ENCODE measurements around the gene CDH23.

The CDH23 gene

DNA sequence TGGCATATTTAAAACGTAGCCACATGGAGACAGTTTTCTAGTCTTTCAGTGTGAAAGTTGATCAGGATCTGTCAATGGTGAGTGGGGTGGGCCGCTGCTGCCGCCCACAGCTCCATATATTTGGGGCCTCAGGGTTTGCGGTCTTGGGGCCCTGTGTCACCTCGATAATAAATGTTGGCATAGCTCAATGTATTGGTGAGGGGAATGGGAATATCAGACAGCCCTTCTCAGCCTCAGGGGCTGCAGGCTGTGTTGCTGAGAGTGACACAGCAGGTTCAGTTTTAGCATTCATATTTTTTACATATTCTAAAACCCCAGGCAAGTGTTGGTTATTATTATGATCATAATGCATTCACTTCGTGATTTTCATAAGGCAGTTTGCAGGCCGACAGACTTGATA, 5.3 kb downstream of the CDH23 start:
- no peak overlapping the region for H3K4me3 ChIP-seq

DNA sequence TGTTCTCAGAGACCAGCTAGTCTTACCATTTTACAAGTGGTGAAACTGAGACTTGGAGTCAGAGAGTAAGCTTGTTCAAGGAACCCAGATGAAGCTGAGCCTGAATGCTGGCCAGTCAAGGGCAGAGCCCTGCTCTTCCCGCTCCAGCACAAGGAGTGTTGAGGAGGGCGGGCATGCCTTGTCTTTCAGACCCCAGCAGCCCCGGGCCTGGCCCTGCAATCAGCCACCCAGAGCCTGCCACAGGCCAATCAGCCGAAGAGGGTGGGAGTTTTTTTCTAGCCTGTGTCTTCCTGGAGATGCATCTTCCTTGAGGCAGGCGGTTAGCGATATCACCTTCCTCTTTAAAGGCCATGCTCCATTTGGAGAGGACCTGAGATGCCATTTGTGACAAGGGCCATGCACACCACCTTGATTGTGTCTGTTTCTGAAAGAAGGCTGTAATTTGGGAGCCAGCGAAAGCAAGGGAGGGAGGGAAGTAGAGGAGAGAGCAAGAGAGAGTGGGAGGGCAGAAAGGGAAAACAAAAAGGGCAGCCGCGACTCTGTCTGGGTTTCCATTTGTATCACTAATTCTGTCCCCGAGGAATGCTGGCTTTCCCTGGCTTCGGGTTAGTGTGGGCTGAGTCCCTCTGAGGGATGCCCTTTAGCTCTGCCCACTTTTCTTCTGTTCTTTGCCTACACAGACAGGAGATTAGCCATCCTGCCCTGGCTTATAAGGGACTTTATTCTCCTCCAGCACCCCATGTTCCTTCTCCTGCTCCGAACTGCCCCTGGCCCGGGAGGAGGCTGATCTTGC, 8.0 kb downstream of the CDH23 start:
- H3K9me3 ChIP-seq = no peaks in the 10 kb centered on the region
- no peak for DNase-seq (ENCODE audit: low spot score in 2 of 2)
- H3K4me3 ChIP-seq = no peak overlapping the region
- in situ Hi-C loops (cut with MboI; ENCODE audit: low sequenced_read_pairs) = no loop called here
- no peaks in the 10 kb centered on the region for H3K4me1 ChIP-seq
- no peaks in the 10 kb centered on the region for H3K27me3 ChIP-seq (ENCODE audit: low read depth)
- no peaks in the 10 kb centered on the region for H3K36me3 ChIP-seq (replicated peaks)

More for the DNA sequence above, 5.3 kb downstream of the CDH23 start:
- DNase-seq (ENCODE audit: low spot score in 2 of 2) = no peak
- H3K36me3 ChIP-seq (replicated peaks) = no peaks in the 10 kb centered on the region
- no peaks in the 10 kb centered on the region for H3K9me3 ChIP-seq
- in situ Hi-C loops (cut with MboI; ENCODE audit: low sequenced_read_pairs) = no loop called here
- no peaks in the 10 kb centered on the region for H3K4me1 ChIP-seq
- H3K27me3 ChIP-seq (ENCODE audit: low read depth) = peaks cover 21% of the 10 kb centered on the region

DNA sequence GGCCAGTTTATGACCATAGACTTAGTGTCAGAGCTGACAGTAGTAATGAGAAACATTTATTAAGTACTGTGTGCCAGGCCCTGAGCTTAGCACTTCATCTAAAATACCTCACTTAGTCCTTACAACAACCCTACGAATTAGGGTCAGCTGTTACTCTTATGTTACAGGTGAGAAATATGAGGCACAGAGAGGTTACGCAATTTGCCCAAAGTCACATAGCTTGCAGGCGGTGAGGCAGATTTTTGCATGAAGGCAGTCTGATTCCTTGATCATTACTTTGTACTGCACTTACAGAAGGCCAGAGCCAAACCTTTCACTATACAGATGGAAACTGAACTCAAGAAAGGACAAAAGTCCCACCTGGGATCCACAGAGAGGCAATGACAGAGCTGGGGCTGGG, 10.2 kb downstream of the CDH23 start:
- Histone ChIP-seq H3K4me1 (no peaks in the 10 kb centered on the region), H3K36me3 (replicated peaks) (no peaks in the 10 kb centered on the region), H3K4me3 (no peak overlapping the region), H3K27me3 (ENCODE audit: low read depth) (no peaks in the 10 kb centered on the region), H3K9me3 (peaks cover 1% of the 10 kb centered on the region; the same call in 1 of the 2 replicates)
- in situ Hi-C loops (cut with MboI; ENCODE audit: low sequenced_read_pairs) = no loop called here
- DNase-seq (ENCODE audit: low spot score in 2 of 2) = no peak

DNA sequence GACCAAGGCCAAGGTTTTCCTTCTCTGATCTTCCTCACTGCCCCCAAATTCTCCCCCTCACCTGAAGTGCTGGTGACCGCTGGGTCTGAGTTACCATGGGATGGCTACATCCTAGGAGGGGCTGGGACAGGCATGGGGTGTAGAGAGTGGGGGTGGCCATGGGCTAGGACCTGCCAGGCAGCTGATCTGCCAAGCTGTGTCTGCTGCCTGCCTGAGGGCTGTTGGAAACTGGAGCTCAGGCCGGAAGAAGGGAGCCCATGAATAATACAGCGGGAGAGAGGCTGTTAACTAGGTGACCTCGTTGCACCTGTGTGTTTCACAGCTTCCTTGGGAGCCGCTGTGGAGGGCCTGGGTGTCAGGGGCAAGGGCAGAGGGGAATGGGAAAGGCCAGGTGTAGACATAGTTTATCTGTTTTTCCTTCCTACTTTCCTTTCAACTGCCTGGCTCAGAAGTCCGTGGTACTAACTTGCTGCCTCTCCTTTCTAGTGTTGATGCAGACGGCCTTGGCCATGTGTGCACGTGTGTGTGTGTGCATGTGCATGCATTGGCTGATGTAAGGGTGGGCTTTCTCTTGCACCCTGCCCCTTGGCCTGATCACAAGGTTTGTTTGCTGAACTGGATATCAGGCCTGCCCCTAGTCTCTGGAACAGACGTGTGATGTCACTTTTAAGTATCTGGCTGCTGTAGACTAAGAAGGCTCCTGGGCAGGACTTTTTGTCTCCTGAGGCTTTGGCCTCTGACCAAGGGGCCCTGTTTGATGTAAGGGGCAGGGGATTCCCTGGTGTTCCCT, 11.9 kb downstream of the CDH23 start:
- H3K27me3 ChIP-seq (ENCODE audit: low read depth) = no peaks in the 10 kb centered on the region

DNA sequence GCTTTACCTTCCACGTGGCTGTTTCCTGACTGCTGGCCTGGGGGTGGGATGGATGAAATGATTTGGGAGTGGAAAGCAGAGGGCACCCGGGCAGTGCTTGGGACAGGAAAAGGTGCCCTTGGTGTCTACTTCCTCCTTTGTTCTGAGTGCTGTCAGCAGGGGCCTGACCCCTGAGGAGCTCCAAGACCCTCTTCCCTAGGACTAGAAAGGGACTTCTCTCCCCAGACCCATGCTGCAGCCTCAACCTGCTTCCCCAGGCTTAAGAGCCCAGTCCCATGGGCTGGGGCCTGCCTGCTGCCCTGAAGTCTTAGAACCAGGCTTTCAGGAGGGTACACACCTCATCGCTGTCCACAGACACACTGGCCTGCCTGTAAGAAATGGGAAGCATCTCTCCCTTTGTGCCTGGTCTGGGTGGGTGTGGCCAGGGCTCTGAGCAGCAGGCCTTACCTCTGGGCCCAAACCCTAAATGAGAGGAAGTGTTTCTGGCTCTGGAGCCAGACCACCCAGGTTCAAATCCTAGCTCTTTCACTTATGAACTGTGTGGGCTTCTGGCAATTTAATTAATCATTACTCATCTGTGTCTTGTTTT, 12.9 kb downstream of the CDH23 start:
- peaks cover 5% of the 10 kb centered on the region; the same call in 1 of the 2 replicates for H3K9me3 ChIP-seq
- in situ Hi-C loops (cut with MboI; ENCODE audit: low sequenced_read_pairs) = no loop called here
- no peaks in the 10 kb centered on the region for H3K4me1 ChIP-seq
- DNase-seq (ENCODE audit: low spot score in 2 of 2) = no peak
- no peaks in the 10 kb centered on the region for H3K36me3 ChIP-seq (replicated peaks)
- H3K4me3 ChIP-seq = no peak overlapping the region
- H3K27me3 ChIP-seq (ENCODE audit: low read depth) = no peaks in the 10 kb centered on the region

More for the DNA sequence above, 11.9 kb downstream of the CDH23 start:
- no peaks in the 10 kb centered on the region for H3K4me1 ChIP-seq
- no peak for DNase-seq (ENCODE audit: low spot score in 2 of 2)
- H3K4me3 ChIP-seq = no peak overlapping the region
- no peaks in the 10 kb centered on the region for H3K36me3 ChIP-seq (replicated peaks)
- in situ Hi-C loops (cut with MboI; ENCODE audit: low sequenced_read_pairs) = no loop called here
- peaks cover 3% of the 10 kb centered on the region; the same call in 1 of the 2 replicates for H3K9me3 ChIP-seq

DNA sequence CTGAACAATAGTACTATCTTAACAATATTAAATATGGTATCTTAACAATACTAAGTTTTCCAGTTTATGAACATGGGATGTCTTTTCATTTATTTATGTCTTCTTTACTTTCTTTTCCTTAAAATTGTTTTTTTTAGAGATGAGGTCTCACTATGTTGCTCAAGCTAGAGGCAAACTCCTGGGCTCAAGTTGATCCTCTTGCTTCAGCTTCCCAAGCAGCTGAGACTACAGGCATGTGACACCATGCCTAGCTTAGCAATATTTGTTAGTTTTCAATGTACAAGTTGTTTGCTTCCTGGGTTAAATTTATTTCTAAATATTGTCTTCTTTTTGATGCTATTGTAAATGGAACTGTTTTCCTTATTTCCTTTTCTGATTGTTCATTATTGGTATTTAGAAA, 16.9 kb downstream of the CDH23 start:
- H3K27me3 ChIP-seq (ENCODE audit: low read depth) = no peaks in the 10 kb centered on the region
- no peak overlapping the region for H3K4me3 ChIP-seq
- no peak for DNase-seq (ENCODE audit: low spot score in 2 of 2)
- no peaks in the 10 kb centered on the region for H3K4me1 ChIP-seq
- H3K36me3 ChIP-seq (replicated peaks) = no peaks in the 10 kb centered on the region
- H3K9me3 ChIP-seq = peaks cover 5% of the 10 kb centered on the region; the same call in 1 of the 2 replicates
- in situ Hi-C loops (cut with MboI; ENCODE audit: low sequenced_read_pairs) = no loop called here

DNA sequence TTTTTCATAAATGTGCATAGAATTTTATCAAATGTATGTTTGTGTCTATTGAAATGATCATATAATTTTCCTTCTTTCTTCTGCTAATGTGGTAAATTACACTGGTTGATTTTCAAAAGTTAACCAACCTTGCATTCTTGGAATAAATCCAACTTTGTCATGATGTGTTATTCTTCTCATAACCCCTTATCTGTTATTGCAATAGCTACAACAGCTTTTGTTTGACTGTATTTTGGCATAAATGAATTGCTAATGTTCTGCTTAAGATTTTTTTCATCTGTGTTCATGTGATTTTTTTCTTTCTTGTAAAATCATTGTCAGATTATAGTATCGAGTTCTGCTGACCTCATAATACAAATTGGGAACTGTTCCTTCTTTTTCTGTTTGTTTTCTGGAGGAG, 17.6 kb downstream of the CDH23 start:
- Histone ChIP-seq H3K36me3 (replicated peaks) (no peaks in the 10 kb centered on the region), H3K27me3 (ENCODE audit: low read depth) (no peaks in the 10 kb centered on the region), H3K4me1 (no peaks in the 10 kb centered on the region), H3K9me3 (peaks cover 5% of the 10 kb centered on the region; the same call in 1 of the 2 replicates), H3K4me3 (no peak overlapping the region)
- no peak for DNase-seq (ENCODE audit: low spot score in 2 of 2)
- in situ Hi-C loops (cut with MboI; ENCODE audit: low sequenced_read_pairs) = no loop called here

DNA sequence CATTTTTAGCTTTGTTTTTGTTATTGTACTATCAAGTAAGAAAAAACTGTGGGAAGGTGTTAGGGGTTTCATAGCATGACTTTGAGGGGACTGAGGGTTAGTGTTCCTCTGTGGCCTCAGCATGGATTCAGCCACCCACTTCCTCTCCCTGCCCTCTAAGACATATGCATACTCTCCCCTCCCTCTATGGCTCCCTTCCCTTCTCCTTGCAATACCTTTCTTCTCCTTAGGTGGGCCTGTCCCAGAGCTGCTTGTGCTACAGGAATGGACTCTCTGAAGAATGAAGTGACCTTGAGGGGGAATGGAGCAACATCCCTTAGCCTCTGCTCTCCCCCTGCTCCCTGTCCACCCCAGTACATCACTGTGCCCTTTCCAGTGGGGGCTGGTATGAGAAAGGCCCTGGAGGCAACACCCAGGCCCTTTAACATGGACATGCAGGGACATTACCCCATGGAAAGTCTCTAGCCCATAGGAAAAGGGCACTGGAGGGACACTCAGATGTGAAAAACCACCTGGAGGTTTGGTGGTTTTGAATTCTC, 22.4 kb downstream of the CDH23 start:
- H3K27me3 ChIP-seq (ENCODE audit: low read depth) = no peaks in the 10 kb centered on the region
- in situ Hi-C loops (cut with MboI; ENCODE audit: low sequenced_read_pairs) = no loop called here

DNA sequence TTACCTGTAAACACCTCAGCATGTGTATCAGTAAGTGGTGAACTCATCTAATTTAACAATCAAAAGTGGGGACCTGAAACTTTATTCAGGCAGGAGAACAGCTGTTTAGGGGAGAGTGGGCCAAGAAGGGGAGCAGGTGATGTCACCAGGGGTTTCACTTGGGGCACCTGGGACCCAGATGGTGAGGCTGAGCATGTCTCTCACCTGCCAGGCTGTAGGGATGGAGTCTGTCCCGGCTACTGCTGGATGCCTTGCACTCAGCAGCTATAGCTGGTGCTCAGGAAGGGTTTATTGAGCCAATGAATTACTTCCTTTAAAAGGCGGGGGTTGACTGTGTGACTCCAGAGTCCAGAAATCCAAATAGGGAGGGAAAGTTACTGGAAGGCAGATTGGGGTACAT, 23.0 kb downstream of the CDH23 start:
- Histone ChIP-seq H3K27me3 (ENCODE audit: low read depth) (no peaks in the 10 kb centered on the region), H3K4me1 (no peaks in the 10 kb centered on the region), H3K9me3 (no peaks in the 10 kb centered on the region), H3K36me3 (replicated peaks) (no peaks in the 10 kb centered on the region), H3K4me3 (no peak overlapping the region)
- in situ Hi-C loops (cut with MboI; ENCODE audit: low sequenced_read_pairs) = no loop called here
- DNase-seq (ENCODE audit: low spot score in 2 of 2) = no peak

More for the DNA sequence above, 22.4 kb downstream of the CDH23 start:
- no peak for DNase-seq (ENCODE audit: low spot score in 2 of 2)
- Histone ChIP-seq H3K4me3 (no peak overlapping the region), H3K36me3 (replicated peaks) (no peaks in the 10 kb centered on the region), H3K4me1 (no peaks in the 10 kb centered on the region), H3K9me3 (0 out of 2 replicates have a peak, but pooled peaks cover 2% of the 10 kb centered on the region)

DNA sequence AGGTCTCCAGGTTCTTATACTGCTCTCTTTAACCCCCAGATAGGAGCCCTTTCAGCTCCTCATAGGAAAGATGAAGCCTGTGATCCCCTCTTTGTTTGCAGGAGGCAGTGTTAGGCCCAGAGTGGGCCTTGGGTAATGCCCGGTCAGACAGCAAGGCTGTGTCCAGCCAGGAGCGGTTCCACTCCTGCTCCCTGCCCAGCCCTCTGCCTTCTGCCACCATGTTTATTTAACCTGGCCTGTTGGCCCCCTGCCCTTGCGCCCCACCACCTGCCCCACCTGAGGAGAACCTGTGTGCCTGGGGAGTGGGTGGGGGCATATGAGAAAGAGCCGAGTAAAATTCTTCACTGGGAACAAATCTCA, 24.3 kb downstream of the CDH23 start:
- Histone ChIP-seq H3K4me3 (no peak overlapping the region), H3K9me3 (no peaks in the 10 kb centered on the region), H3K27me3 (ENCODE audit: low read depth) (no peaks in the 10 kb centered on the region), H3K4me1 (no peaks in the 10 kb centered on the region), H3K36me3 (replicated peaks) (no peaks in the 10 kb centered on the region)
- no peak for DNase-seq (ENCODE audit: low spot score in 2 of 2)
- in situ Hi-C loops (cut with MboI; ENCODE audit: low sequenced_read_pairs) = no loop called here

DNA sequence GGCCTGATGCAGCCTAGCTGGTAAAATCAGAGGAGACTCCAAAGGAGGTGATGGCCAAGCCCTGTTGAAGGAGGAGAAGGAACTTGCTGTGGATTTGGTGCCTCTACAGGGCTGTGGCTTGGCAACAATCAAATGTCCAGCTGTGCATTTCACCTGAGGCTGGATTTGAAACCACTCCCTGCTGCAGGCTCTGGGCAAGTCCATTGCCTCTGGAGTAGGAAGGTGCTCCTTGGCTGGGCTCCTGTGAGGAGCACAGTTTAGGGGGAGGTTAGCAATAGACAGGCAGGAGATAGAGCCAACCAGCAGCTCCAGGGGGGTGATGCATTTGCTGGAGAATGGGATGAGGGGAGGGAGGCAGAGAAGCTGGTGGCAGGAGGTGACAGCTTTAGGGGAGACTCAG, 26.5 kb downstream of the CDH23 start:
- no peaks in the 10 kb centered on the region for H3K36me3 ChIP-seq (replicated peaks)
- no peak overlapping the region for H3K4me3 ChIP-seq
- H3K9me3 ChIP-seq = no peaks in the 10 kb centered on the region
- in situ Hi-C loops (cut with MboI; ENCODE audit: low sequenced_read_pairs) = no loop called here
- H3K4me1 ChIP-seq = no peaks in the 10 kb centered on the region
- H3K27me3 ChIP-seq (ENCODE audit: low read depth) = no peaks in the 10 kb centered on the region
- DNase-seq (ENCODE audit: low spot score in 2 of 2) = no peak

DNA sequence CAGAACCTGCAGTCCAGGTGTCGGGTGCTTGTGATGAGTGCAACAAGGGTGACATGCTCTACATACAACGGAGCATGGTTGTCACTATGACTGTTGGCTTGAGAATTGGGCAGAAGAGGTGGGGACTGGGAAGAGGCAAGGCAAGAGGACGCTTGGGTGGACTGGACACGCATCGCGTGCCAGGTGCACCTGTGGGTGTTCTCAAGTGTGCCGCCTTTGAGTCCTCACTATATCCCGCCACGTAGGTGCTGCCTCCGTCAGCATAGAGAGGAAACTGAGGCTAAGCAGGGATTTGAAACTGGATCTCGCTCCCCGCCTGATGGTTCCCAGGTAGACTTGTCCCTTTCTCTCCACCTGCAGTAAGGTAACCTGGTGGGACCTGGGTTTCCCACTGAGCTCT, 27.2 kb downstream of the CDH23 start:
- H3K9me3 ChIP-seq = no peaks in the 10 kb centered on the region
- H3K4me3 ChIP-seq = no peak overlapping the region
- in situ Hi-C loops (cut with MboI; ENCODE audit: low sequenced_read_pairs) = no loop called here
- H3K36me3 ChIP-seq (replicated peaks) = no peaks in the 10 kb centered on the region
- DNase-seq (ENCODE audit: low spot score in 2 of 2) = no peak
- H3K4me1 ChIP-seq = no peaks in the 10 kb centered on the region
- no peaks in the 10 kb centered on the region for H3K27me3 ChIP-seq (ENCODE audit: low read depth)

DNA sequence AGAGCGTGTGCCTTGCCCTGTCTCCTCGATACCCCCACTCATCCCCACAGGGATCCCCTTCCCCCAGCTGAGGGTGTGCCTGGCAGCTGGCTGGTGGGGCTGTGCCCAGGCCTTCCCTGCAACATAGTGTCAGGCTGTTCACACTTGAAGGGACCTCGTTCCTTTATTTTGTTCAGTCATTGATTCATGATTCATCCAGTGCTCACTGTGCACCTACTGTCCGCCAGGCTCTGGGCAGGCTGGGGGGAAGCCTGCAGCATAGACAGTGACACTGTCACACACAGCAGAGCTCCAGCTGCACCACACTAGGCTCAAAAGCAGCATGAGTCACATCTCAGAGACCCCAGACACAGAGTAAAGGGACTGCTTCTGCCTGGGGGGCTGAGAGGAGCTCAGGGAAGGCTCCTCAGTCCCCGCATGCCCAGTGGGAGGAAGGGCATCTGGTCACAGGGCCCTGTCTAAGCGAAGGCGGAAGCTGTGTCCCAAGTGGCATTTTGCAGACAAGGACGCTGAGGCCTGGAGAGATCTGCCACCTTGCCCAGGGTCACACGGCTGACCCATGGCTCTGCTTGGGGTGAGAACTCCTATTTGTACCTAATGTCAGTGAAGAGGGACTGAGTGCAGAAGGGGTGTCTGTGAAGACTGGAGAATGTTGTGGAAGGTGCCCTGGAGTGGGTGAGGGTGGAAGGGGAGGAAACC, 27.9 kb downstream of the CDH23 start:
- H3K4me3 ChIP-seq = no peak overlapping the region
- in situ Hi-C loops (cut with MboI; ENCODE audit: low sequenced_read_pairs) = no loop called here
- no peaks in the 10 kb centered on the region for H3K9me3 ChIP-seq
- no peaks in the 10 kb centered on the region for H3K36me3 ChIP-seq (replicated peaks)
- no peak for DNase-seq (ENCODE audit: low spot score in 2 of 2)
- H3K4me1 ChIP-seq = no peaks in the 10 kb centered on the region
- no peaks in the 10 kb centered on the region for H3K27me3 ChIP-seq (ENCODE audit: low read depth)

All from HAP-1 (cell line).